ENCODE data around the gene RGCC. TPM values are rescaled to one million over a fixed set of nuclear protein-coding genes. Genes with fewer than 3 reads are reported as not detected.
"Not testable (repeated sequence)": the region's sequence is repeated elsewhere in the genome, so short reads cannot be mapped to it uniquely, and the experiment has no call there.

The RGCC gene
- total RNA-seq, 1 donor from 2014 or later, result 509 TPM

- no peak for DNase-seq (ENCODE audit: extremely low read depth, low read depth, low spot score)
Observed at GRCh38 chr13:41488124-41488523, 30.8 kb downstream of the RGCC start.

- no peak for DNase-seq (ENCODE audit: extremely low read depth, low read depth, low spot score)
Observed at GRCh38 chr13:41490371-41491015, 33.1 kb downstream of the RGCC start.

- DNase-seq (ENCODE audit: extremely low read depth, low read depth, low spot score), result no peak
Observed at GRCh38 chr13:41491436-41491835, 34.1 kb downstream of the RGCC start.

GRCh38 chr13:41492432-41493260, 35.3 kb downstream of the RGCC start:
- no peak for DNase-seq (ENCODE audit: extremely low read depth, low read depth, low spot score)

- no peak for DNase-seq (ENCODE audit: extremely low read depth, low read depth, low spot score)
Observed at GRCh38 chr13:41494202-41494601, 36.9 kb downstream of the RGCC start.

- DNase-seq (ENCODE audit: extremely low read depth, low read depth, low spot score), result no peak
Observed at GRCh38 chr13:41495044-41495443, 37.7 kb downstream of the RGCC start.

GRCh38 chr13:41496420-41497234, 39.3 kb downstream of the RGCC start:
- no peak for DNase-seq (ENCODE audit: extremely low read depth, low read depth, low spot score)

- DNase-seq (ENCODE audit: extremely low read depth, low read depth, low spot score), result no peak
Observed at GRCh38 chr13:41497436-41497835, 40.1 kb downstream of the RGCC start.

GRCh38 chr13:41499452-41499851, 42.1 kb downstream of the RGCC start:
- DNase-seq (ENCODE audit: extremely low read depth, low read depth, low spot score), result no peak

GRCh38 chr13:41500511-41500910, 43.2 kb downstream of the RGCC start:
- no peak for DNase-seq (ENCODE audit: extremely low read depth, low read depth, low spot score)

- DNase-seq (ENCODE audit: extremely low read depth, low read depth, low spot score), result no peak
Observed at GRCh38 chr13:41501281-41501680, 43.9 kb downstream of the RGCC start.

GRCh38 chr13:41502031-41502430, 44.7 kb downstream of the RGCC start:
- DNase-seq (ENCODE audit: extremely low read depth, low read depth, low spot score), result no peak

GRCh38 chr13:41502673-41503072, 45.3 kb downstream of the RGCC start:
- DNase-seq (ENCODE audit: extremely low read depth, low read depth, low spot score), result no peak

- DNase-seq (ENCODE audit: extremely low read depth, low read depth, low spot score), result no peak
Observed at GRCh38 chr13:41503356-41503755, 46.0 kb downstream of the RGCC start.

GRCh38 chr13:41504657-41505056, 47.3 kb downstream of the RGCC start:
- DNase-seq (ENCODE audit: extremely low read depth, low read depth, low spot score), result not testable (repeated sequence)

- DNase-seq (ENCODE audit: extremely low read depth, low read depth, low spot score), result no peak
Observed at GRCh38 chr13:41505209-41505835, 48.0 kb downstream of the RGCC start.

- DNase-seq (ENCODE audit: extremely low read depth, low read depth, low spot score), result no peak
Observed at GRCh38 chr13:41506312-41506711, 49.0 kb downstream of the RGCC start.

GRCh38 chr13:41509971-41510370, 52.6 kb downstream of the RGCC start:
- no peak for DNase-seq (ENCODE audit: extremely low read depth, low read depth, low spot score)

GRCh38 chr13:41511827-41512226, 54.5 kb downstream of the RGCC start:
- no peak for DNase-seq (ENCODE audit: extremely low read depth, low read depth, low spot score)

- DNase-seq (ENCODE audit: extremely low read depth, low read depth, low spot score), result no peak
Observed at GRCh38 chr13:41512441-41512840, 55.1 kb downstream of the RGCC start.

- DNase-seq (ENCODE audit: extremely low read depth, low read depth, low spot score), result no peak
Observed at GRCh38 chr13:41513600-41513999, 56.2 kb downstream of the RGCC start.

Data from glomerular endothelial cell (primary cell).